GM19193 (cell line): ENCODE measurements around the gene PPP5C.

ENCODE experiments used
- POLR2A ChIP-seq: IDR thresholded peaks from 4 replicates; pipeline ENCODE4 v1.6.1; 2011; ENCODE audit not compliant: insufficient read depth, insufficient read length; ENCODE audit errors: extremely low read depth

PPP5C gene

DNA sequence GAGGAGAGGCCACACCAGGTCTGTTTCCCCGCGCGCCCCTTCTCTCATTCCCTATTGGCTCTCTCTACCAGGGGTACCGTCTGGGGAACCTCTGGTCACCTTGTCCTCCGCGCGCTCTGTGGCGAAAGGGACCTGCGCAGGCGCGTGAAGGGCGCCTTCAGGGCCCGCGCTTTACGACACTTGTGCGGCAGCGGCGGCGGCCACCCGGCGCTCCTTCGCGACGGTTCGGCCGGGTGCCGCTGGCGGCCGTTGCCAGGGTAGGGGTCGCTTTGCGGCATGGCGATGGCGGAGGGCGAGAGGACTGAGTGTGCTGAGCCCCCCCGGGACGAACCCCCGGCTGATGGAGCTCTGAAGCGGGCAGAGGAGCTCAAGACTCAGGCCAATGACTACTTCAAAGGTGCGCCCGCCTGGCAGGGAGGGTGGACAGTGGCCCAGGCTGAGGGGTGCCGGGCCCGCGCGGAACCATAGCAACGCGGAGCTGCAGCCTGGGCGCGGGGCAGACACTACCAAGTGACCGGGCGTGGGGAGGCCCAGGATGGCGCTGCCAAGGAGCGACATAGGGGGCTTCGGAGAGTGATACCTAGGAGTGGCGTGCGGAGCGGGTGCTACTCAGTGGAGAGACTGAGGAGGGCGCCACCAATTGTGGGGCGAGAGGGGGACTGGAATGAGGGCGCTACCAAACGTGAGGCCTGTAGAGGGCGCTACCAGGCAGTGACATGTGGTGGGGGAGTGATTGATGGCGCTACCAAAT lies at the start of gene PPP5C:
Gene PPP5C (plus strand): TSS at position 267 of the 751 bp plus-strand sequence. CDS start 10 bp downstream, at position 277.
- TF ChIP-seq POLR2A = peak; percentile 80

DNA sequence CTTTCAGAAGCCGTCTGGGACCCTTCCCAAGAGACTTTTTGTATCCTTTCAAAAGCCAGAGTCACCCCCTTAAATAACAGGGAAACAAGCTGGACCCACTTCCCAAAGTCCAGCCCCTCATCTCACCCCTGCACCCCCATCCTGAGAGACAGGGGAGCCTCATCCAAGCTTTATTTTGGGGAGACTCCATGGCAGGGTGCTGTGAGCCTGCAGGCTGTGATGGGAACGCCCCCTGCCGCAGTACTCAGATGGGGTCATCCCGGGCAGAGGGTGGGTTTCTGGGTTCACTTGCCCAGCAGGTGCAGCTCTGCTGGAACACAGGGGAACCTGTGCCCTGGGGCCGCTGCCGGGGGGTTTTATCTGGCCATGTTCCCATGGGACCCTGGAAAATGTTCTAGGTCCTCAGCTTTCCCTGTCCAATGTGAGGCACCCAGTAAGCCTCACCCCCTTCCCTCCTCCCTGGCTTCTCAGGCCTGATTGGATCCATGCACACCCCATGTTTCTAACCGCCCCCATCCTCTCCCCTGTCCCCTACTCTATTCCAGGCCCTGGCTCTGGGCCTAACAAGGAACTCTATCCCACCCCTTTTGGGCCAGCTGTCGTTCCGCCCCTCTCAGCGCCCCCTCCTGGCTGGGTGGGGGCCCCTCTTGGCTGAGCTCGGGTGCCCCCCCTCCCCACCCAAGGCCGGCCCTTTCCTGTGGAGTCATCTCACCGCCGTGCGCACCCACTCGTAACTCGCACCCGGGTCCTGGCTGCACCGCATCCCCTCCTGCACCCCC lies 49.0 kb upstream of the PPP5C start:
- no peak for TF ChIP-seq POLR2A

GRCh38 chr19:46298479-46299003 lies 48.3 kb upstream of the PPP5C start:
- TF ChIP-seq POLR2A = no peak

DNA sequence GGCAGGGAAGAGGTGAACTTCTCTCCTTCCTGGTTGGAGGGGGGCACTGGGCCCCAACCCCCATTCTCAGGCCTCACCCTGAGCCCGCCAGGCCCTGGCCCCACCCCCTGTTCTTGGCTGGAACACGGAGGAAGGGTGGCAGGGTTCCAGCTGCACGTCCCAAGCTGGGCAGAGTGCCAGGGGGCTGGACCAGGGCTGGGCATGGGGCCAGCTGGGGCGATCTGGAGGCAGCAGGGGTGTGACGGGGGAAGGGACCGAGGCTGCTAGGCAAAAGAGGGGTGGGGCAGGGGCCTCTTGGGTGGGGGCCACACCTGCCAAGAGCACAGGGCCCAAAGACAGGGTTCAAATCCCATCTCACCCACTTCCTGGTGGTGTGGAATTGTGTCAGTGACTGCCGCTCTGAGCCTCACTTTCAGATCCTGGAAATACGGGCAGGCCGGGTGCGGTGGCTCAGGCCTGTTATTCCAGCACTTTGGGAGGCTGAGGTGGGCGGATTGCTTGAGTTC lies 47.8 kb upstream of the PPP5C start:
- TF ChIP-seq POLR2A = no peak

DNA sequence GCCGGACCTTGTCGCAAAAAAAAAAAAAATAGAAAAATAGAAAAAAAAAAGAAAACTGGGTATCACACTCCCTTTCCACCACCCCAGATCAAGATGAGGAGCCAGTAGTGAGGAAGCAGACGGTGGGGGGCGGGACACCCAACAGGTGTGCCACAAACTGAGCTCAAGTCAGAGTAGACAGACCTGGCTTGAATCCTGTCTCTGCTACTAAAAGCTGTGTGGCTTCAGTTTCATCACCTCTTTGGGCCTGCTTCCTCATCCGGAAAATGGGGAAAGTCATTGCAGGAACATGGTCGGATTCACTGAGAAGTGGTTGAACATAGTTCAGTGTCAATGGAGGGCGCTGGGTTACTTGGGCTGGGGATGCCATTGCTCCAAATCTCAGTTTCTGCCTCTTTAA lies 47.2 kb upstream of the PPP5C start:
- TF ChIP-seq POLR2A = no peak

DNA sequence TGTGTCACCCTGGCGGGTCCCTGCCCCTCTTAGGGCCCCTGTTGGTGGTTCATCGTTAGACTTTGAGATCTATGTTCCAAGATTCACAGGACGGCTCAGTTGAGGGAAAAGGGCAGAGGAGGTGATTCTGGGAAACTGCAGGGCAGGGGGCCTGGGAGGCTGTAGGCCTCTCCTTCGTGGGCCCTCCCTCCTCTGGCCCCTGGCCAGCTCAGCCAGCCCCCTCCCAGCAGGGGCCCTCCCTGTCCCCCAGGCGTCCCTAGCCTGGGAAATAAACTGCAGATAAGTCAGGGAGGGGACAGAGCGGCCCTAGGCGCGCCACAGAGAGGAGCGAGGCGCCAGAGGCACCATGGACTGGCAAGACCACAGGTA lies 43.6 kb upstream of the PPP5C start:
- TF ChIP-seq POLR2A = no peak

GRCh38 chr19:46303691-46304397 lies 43.0 kb upstream of the PPP5C start:
- no peak for TF ChIP-seq POLR2A

GRCh38 chr19:46306501-46306900 lies 40.4 kb upstream of the PPP5C start:
- no peak for TF ChIP-seq POLR2A

- TF ChIP-seq POLR2A = no peak
These were observed 38.4 kb upstream of the PPP5C start for GRCh38 chr19:46308510-46308909.

GRCh38 chr19:46309056-46309455 lies 37.8 kb upstream of the PPP5C start:
- no peak for TF ChIP-seq POLR2A

GRCh38 chr19:46311444-46311843 lies 35.4 kb upstream of the PPP5C start:
- TF ChIP-seq POLR2A = no peak

DNA sequence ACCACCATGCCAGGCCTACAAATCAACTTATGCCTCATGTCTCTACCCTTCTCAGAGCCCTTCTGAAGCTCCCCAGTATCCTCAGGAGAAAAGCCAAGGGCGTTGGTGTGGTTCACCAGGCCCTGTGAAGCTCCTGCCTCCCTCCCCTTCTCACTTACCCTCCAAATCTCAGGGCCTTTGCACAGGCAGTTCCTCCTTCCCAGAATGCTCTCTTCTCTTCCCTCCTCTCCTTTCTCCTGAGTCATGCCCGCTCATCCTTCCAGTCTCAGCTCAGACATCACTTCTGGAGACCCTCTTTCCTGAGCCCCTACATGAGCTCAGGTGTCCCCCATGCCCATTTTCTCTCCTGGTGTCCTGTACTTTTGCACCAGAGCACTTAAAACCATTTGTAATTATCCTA lies 29.5 kb upstream of the PPP5C start:
- no peak for TF ChIP-seq POLR2A

- no peak for TF ChIP-seq POLR2A
These were observed 27.3 kb upstream of the PPP5C start for GRCh38 chr19:46319613-46320012.

- TF ChIP-seq POLR2A = no peak
These were observed 26.3 kb upstream of the PPP5C start for GRCh38 chr19:46320559-46320958.

DNA sequence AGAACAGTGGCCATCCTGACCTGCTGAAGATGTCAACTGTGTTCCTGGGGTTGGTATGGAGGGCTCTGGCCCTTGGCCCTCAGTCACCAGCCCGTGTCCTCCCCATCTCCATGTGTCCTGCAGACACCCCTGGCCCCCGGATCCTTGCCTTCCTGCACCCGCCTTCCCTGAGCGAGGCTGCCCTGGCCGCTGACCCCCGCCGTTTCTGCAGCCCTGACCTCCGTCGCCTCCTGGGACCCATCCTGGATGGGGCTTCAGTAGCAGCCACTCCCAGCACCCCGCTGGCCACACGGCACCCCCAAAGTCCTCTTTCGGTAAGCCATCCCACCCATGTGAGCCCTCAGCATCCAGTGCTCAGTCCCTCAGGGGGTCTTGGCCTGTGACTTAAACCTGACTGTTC lies 25.2 kb upstream of the PPP5C start:
- TF ChIP-seq POLR2A = no peak
